ENCODE results near the gene SPR.

SPR gene

DNA sequence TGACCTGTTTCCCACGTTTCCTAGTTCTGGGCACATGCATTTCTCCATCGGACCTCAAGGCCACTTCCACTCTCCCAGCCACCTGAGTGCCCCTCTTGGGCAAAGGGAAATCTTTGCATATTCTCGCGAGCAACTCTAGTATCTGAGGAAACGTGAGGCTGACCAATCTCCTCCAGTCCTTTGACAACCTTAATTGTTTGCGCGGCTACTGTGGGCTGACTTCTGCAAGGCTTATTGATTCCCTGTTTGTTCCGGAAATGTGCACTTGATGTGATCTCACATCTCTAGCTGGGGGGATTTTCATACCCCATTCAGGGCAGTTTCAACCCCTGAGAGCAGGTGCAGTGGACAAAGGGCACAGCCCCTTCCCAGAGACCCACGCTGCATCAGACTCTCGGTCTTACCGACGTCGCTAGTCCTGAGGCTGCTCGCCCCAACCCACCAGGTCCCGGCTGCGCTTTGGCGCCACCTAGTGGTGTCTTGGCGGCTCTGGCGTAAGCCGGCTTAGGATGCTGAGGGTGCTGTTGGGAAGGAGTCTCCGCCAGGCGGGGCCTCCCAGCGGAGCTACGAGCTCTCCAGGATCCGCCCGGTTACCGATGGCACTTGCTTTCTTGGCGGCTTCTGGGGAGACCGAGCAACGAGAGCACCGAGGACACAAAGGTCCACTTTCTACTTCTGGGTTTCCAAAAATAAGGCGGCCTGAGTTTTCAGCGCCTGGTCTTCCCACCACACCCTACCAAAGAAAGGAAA lies 24.8 kb upstream of the SPR start:
- peak; percentile 100 for ATAC-seq (ENCODE audit: insufficient read depth, low read depth)
- H3K4me2 ChIP-seq (ENCODE audit: insufficient read depth, low read length), result peak overlapping the region; percentile 13; the same call in 1 of the 2 replicates
- no peaks in the 10 kb centered on the region for H3K36me3 ChIP-seq (ENCODE audit: insufficient read depth, low read length)
- H3K4me3 ChIP-seq (ENCODE audit: low read depth in 1 of 2, low read length in 2 of 2), result no peak overlapping the region
- TF ChIP-seq, protein P1, sequence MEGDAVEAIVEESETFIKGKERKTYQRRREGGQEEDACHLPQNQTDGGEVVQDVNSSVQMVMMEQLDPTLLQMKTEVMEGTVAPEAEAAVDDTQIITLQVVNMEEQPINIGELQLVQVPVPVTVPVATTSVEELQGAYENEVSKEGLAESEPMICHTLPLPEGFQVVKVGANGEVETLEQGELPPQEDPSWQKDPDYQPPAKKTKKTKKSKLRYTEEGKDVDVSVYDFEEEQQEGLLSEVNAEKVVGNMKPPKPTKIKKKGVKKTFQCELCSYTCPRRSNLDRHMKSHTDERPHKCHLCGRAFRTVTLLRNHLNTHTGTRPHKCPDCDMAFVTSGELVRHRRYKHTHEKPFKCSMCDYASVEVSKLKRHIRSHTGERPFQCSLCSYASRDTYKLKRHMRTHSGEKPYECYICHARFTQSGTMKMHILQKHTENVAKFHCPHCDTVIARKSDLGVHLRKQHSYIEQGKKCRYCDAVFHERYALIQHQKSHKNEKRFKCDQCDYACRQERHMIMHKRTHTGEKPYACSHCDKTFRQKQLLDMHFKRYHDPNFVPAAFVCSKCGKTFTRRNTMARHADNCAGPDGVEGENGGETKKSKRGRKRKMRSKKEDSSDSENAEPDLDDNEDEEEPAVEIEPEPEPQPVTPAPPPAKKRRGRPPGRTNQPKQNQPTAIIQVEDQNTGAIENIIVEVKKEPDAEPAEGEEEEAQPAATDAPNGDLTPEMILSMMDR (IDR thresholded peaks at IDR 0.05; ENCODE audit: borderline replicate concordance, extremely low read depth, low read length, poor library complexity, severe bottlenecking), result peak; percentile 97
- TF ChIP-seq EZH2 (IDR thresholded peaks at IDR 0.05; ENCODE audit: borderline replicate concordance, low read depth, low read length, severe bottlenecking), result no peak
- peaks cover 4% of the 10 kb centered on the region; the same call in 1 of the 2 replicates for H3K4me1 ChIP-seq (ENCODE audit: insufficient read depth, low read length)
- H3K27me3 ChIP-seq (ENCODE audit: insufficient read depth, low read length, poor library complexity), result peaks cover 7% of the 10 kb centered on the region
- no peaks in the 10 kb centered on the region for H4K20me1 ChIP-seq (ENCODE audit: insufficient read depth, low read length)
- H3K27ac ChIP-seq (ENCODE audit: low read length), result no peak overlapping the region
- no peaks in the 10 kb centered on the region for H3K79me2 ChIP-seq (ENCODE audit: insufficient read depth, low read length)
- no peak overlapping the region for H3K9ac ChIP-seq (ENCODE audit: low read depth, low read length)
- H2AFZ ChIP-seq (ENCODE audit: low read depth, low read length), result no peak overlapping the region
- H3K9me3 ChIP-seq (ENCODE audit: insufficient read depth, low read length, severe bottlenecking), result no peaks in the 10 kb centered on the region
- peak; percentile 83 for DNase-seq

DNA sequence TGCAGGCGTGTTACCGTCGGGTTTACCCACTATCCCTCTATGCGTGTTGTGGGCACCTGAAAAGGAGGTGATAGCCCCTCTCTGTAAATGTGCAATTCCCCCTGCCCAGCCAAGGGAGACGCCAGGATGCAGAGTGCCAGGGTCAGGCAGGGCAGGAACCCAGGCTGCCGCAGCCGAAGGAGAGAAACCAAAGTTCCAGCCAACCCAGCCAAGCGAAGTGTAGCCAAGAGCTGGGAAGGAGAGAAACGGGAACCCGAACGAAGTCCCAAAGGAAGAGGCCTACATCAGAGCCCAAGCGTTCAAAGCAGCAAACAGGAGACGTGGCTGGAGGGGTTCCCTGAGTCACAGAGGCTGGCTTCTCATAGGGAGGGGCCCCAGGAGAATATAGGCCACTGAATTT lies 24.2 kb upstream of the SPR start:
- ATAC-seq (ENCODE audit: insufficient read depth, low read depth) (no peak), DNase-seq (no peak)
- no peak overlapping the region for H3K4me3 ChIP-seq (ENCODE audit: low read depth in 1 of 2, low read length in 2 of 2)
- H3K27me3 ChIP-seq (ENCODE audit: insufficient read depth, low read length, poor library complexity), result peaks cover 7% of the 10 kb centered on the region
- H3K9ac ChIP-seq (ENCODE audit: low read depth, low read length), result no peak overlapping the region
- H3K9me3 ChIP-seq (ENCODE audit: insufficient read depth, low read length, severe bottlenecking), result no peaks in the 10 kb centered on the region
- no peaks in the 10 kb centered on the region for H4K20me1 ChIP-seq (ENCODE audit: insufficient read depth, low read length)
- TF ChIP-seq EZH2 (IDR thresholded peaks at IDR 0.05; ENCODE audit: borderline replicate concordance, low read depth, low read length, severe bottlenecking), result no peak
- TF ChIP-seq, protein P1 (IDR thresholded peaks at IDR 0.05; ENCODE audit: borderline replicate concordance, extremely low read depth, low read length, poor library complexity, severe bottlenecking), result no peak
- no peak overlapping the region for H2AFZ ChIP-seq (ENCODE audit: low read depth, low read length)
- H3K27ac ChIP-seq (ENCODE audit: low read length), result no peak overlapping the region
- H3K79me2 ChIP-seq (ENCODE audit: insufficient read depth, low read length), result no peaks in the 10 kb centered on the region
- H3K4me1 ChIP-seq (ENCODE audit: insufficient read depth, low read length), result peaks cover 4% of the 10 kb centered on the region; the same call in 1 of the 2 replicates
- H3K36me3 ChIP-seq (ENCODE audit: insufficient read depth, low read length), result no peaks in the 10 kb centered on the region
- peak overlapping the region; percentile 13; the same call in 1 of the 2 replicates for H3K4me2 ChIP-seq (ENCODE audit: insufficient read depth, low read length)

DNA sequence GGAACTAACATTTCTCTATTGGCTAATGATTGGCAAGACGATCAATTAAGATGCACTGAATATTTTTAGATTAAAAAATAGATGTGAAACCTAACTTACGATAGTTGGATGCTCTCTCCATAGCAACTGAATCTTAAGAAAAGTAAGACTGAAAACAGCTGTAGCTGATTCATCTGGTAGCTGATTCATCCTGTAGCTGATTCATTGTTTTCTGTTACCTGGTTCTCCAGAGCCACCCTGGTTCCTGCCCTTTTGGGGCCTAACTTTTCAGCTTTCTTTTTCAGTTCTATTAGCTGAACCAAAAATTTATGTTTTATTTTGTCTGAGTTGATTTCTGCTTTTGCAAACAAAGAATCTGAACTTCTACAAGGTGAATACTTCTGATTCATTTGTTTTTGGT lies 22.7 kb upstream of the SPR start:
- no peak overlapping the region for H2AFZ ChIP-seq (ENCODE audit: low read depth, low read length)
- peaks cover 7% of the 10 kb centered on the region for H3K27me3 ChIP-seq (ENCODE audit: insufficient read depth, low read length, poor library complexity)
- H3K9ac ChIP-seq (ENCODE audit: low read depth, low read length), result no peak overlapping the region
- no peaks in the 10 kb centered on the region for H3K9me3 ChIP-seq (ENCODE audit: insufficient read depth, low read length, severe bottlenecking)
- peaks cover 4% of the 10 kb centered on the region; the same call in 1 of the 2 replicates for H3K4me1 ChIP-seq (ENCODE audit: insufficient read depth, low read length)
- H4K20me1 ChIP-seq (ENCODE audit: insufficient read depth, low read length), result no peaks in the 10 kb centered on the region
- no peak for TF ChIP-seq EZH2 (IDR thresholded peaks at IDR 0.05; ENCODE audit: borderline replicate concordance, low read depth, low read length, severe bottlenecking)
- TF ChIP-seq, protein P1 (IDR thresholded peaks at IDR 0.05; ENCODE audit: borderline replicate concordance, extremely low read depth, low read length, poor library complexity, severe bottlenecking), result no peak
- no peaks in the 10 kb centered on the region for H3K79me2 ChIP-seq (ENCODE audit: insufficient read depth, low read length)
- no peak overlapping the region for H3K4me3 ChIP-seq (ENCODE audit: low read depth in 1 of 2, low read length in 2 of 2)
- no peak overlapping the region for H3K27ac ChIP-seq (ENCODE audit: low read length)
- ATAC-seq (ENCODE audit: insufficient read depth, low read depth), result no peak
- no peaks in the 10 kb centered on the region for H3K36me3 ChIP-seq (ENCODE audit: insufficient read depth, low read length)
- no peak overlapping the region for H3K4me2 ChIP-seq (ENCODE audit: insufficient read depth, low read length)
- DNase-seq, result no peak
